ENCODE data around the gene ZNF112. TPM values are rescaled to one million over a fixed set of nuclear protein-coding genes. Genes with fewer than 3 reads are reported as not detected.

ZNF112 gene
- total RNA-seq, 8 experiments from 2014 or later, result 5.2 to 11.3 (median 10.6) TPM

GRCh38 chr19:44315883-44316282 is 40.6 kb downstream of the ZNF112 start:
- H3K4me3 ChIP-seq, result no peak overlapping the region
- in situ Hi-C loops (cut with MboI; ENCODE audit: low pct_unique_long_range_greater_than_20kb in 2 of 9, low sequenced_read_pairs in 9 of 9, unreplicated experiment in 9 of 9), result no loop called here
- WGBS, 10 experiments, result 79 to 100% (median 92%) methylated on average over 2 of the region's 2 CpGs; no CpG with 5 or more reads in 2 of the 10 experiments
- no peak overlapping the region for H3K27ac ChIP-seq
- H3K4me1 ChIP-seq (replicated peaks in 1 of 2), result no peaks in the 10 kb centered on the region
- no peak for ATAC-seq (replicated peaks in 6 of 8)

GRCh38 chr19:44313231-44313630 is 43.2 kb downstream of the ZNF112 start:
- WGBS, 10 experiments, result 78 to 100% (median 92%) methylated on average over 1 of the region's 1 CpG; no CpG with 5 or more reads in 4 of the 10 experiments
- ATAC-seq (replicated peaks in 6 of 8), result no peak
- Histone ChIP-seq H3K27ac (no peak overlapping the region), H3K4me1 (replicated peaks in 1 of 2) (no peaks in the 10 kb centered on the region), H3K4me3 (no peak overlapping the region)
- in situ Hi-C loops (cut with MboI; ENCODE audit: low pct_unique_long_range_greater_than_20kb in 2 of 9, low sequenced_read_pairs in 9 of 9, unreplicated experiment in 9 of 9), result no loop called here

- no peak for ATAC-seq (replicated peaks in 6 of 8)
- WGBS, 10 experiments, result 48 to 100% (median 79%) methylated on average over 1 to 3 of the region's 3 CpGs
These were observed 48.5 kb downstream of the ZNF112 start for GRCh38 chr19:44308011-44308410.

GRCh38 chr19:44306283-44306682 is 50.2 kb downstream of the ZNF112 start:
- in situ Hi-C loops (cut with MboI; ENCODE audit: low pct_unique_long_range_greater_than_20kb in 2 of 9, low sequenced_read_pairs in 9 of 9, unreplicated experiment in 9 of 9), result no loop called here
- WGBS, 10 experiments, result 0 to 83% (median 54%) methylated on average over 1 to 7 of the region's 15 CpGs; no CpG with 5 or more reads in 4 of the 10 experiments
- Histone ChIP-seq H3K4me3 (no peak overlapping the region), H3K27ac (no peak overlapping the region), H3K4me1 (replicated peaks in 1 of 2) (no peaks in the 10 kb centered on the region)
- ATAC-seq (replicated peaks in 6 of 8), result no peak

More at GRCh38 chr19:44308011-44308410, 48.5 kb downstream of the ZNF112 start:
- Histone ChIP-seq H3K4me3 (no peak overlapping the region), H3K27ac (no peak overlapping the region), H3K4me1 (replicated peaks in 1 of 2) (no peaks in the 10 kb centered on the region)
- in situ Hi-C loops (cut with MboI; ENCODE audit: low pct_unique_long_range_greater_than_20kb in 2 of 9, low sequenced_read_pairs in 9 of 9, unreplicated experiment in 9 of 9), result no loop called here

- 55 to 100% (median 90%) methylated on average over 1 to 4 of the region's 4 CpGs; no CpG with 5 or more reads in 3 of the 10 experiments for WGBS, 10 experiments
- no peak overlapping the region for H3K4me3 ChIP-seq
- H3K27ac ChIP-seq, result no peak overlapping the region
- in situ Hi-C loops (cut with MboI; ENCODE audit: low pct_unique_long_range_greater_than_20kb in 2 of 9, low sequenced_read_pairs in 9 of 9, unreplicated experiment in 9 of 9), result no loop called here
- ATAC-seq (replicated peaks in 6 of 8), result no peak
- H3K4me1 ChIP-seq (replicated peaks in 1 of 2), result no peaks in the 10 kb centered on the region
These were observed 51.0 kb downstream of the ZNF112 start for GRCh38 chr19:44305457-44305856.

GRCh38 chr19:44304659-44305193 is 51.8 kb downstream of the ZNF112 start, which contains the start of gene ZNF235:
Gene ZNF235, minus strand, starts transcription at chr19:44305025. Its CDS starts 1,621 bp downstream, at chr19:44303404.
- H3K4me1 ChIP-seq (replicated peaks in 1 of 2), result no peaks in the 10 kb centered on the region
- H3K27ac ChIP-seq, result peak within 1 kb of the TSS in 1 of 2 donors; percentile 68
- 0 to 11% (median 0%) methylated on average over 1 to 19 of the region's 31 CpGs; no CpG with 5 or more reads in 1 of the 10 experiments for WGBS, 10 experiments
- peak within 1 kb of the TSS; percentile 48 to 92 (median 57) for H3K4me3 ChIP-seq
- in situ Hi-C loops (cut with MboI; ENCODE audit: low pct_unique_long_range_greater_than_20kb in 2 of 9, low sequenced_read_pairs in 9 of 9, unreplicated experiment in 9 of 9), result no loop called here
- peak; percentile 98 to 100 (median 99) for ATAC-seq (replicated peaks in 6 of 8)

- H3K4me1 ChIP-seq (replicated peaks in 1 of 2), result no peaks in the 10 kb centered on the region
- WGBS, 10 experiments, result 0 to 5% (median 1%) methylated on average over 1 to 11 of the region's 11 CpGs; no CpG with 5 or more reads in 1 of the 10 experiments
- peak overlapping the region; percentile 48 to 92 (median 57) for H3K4me3 ChIP-seq
- in situ Hi-C loops (cut with MboI; ENCODE audit: low pct_unique_long_range_greater_than_20kb in 2 of 9, low sequenced_read_pairs in 9 of 9, unreplicated experiment in 9 of 9), result no loop called here
- peak overlapping the region in 1 of 2 donors; percentile 68 for H3K27ac ChIP-seq
- ATAC-seq (replicated peaks in 6 of 8), result peak in 7 of 8 experiments; percentile 4 to 22 (median 14)
These were observed 52.4 kb downstream of the ZNF112 start for GRCh38 chr19:44303976-44304568.

GRCh38 chr19:44303320-44303719 is 53.2 kb downstream of the ZNF112 start:
- WGBS, 10 experiments, result 11 to 56% (median 45%) methylated on average over 1 to 4 of the region's 4 CpGs; no CpG with 5 or more reads in 3 of the 10 experiments
- H3K4me1 ChIP-seq (replicated peaks in 1 of 2), result no peaks in the 10 kb centered on the region
- ATAC-seq (replicated peaks in 6 of 8), result no peak
- H3K4me3 ChIP-seq, result peak overlapping the region in 2 of 5 donors; percentile 57 to 59
- in situ Hi-C loops (cut with MboI; ENCODE audit: low pct_unique_long_range_greater_than_20kb in 2 of 9, low sequenced_read_pairs in 9 of 9, unreplicated experiment in 9 of 9), result no loop called here
- H3K27ac ChIP-seq, result no peak overlapping the region

GRCh38 chr19:44284968-44285367 is 71.5 kb downstream of the ZNF112 start:
- H3K4me3 ChIP-seq, result no peak overlapping the region
- in situ Hi-C loops (cut with MboI; ENCODE audit: low pct_unique_long_range_greater_than_20kb in 2 of 9, low sequenced_read_pairs in 9 of 9, unreplicated experiment in 9 of 9), result no loop called here
- ATAC-seq (replicated peaks in 6 of 8), result no peak
- no peaks in the 10 kb centered on the region for H3K4me1 ChIP-seq (replicated peaks in 1 of 2)
- no peak overlapping the region for H3K27ac ChIP-seq
- 50 to 94% (median 80%) methylated on average over 1 to 4 of the region's 4 CpGs; no CpG with 5 or more reads in 3 of the 10 experiments for WGBS, 10 experiments

GRCh38 chr19:44282846-44283245 is 73.6 kb downstream of the ZNF112 start:
- 50 to 100% (median 100%) methylated on average over 1 to 3 of the region's 3 CpGs; no CpG with 5 or more reads in 5 of the 10 experiments for WGBS, 10 experiments

GRCh38 chr19:44280916-44281315 is 75.6 kb downstream of the ZNF112 start:
- 69 to 100% (median 94%) methylated on average over 3 to 8 of the region's 10 CpGs; no CpG with 5 or more reads in 2 of the 10 experiments for WGBS, 10 experiments
- no peaks in the 10 kb centered on the region for H3K4me1 ChIP-seq (replicated peaks in 1 of 2)
- H3K27ac ChIP-seq, result no peak overlapping the region
- no peak overlapping the region for H3K4me3 ChIP-seq
- in situ Hi-C loops (cut with MboI; ENCODE audit: low pct_unique_long_range_greater_than_20kb in 2 of 9, low sequenced_read_pairs in 9 of 9, unreplicated experiment in 9 of 9), result no loop called here
- no peak for ATAC-seq (replicated peaks in 6 of 8)

More at GRCh38 chr19:44282846-44283245, 73.6 kb downstream of the ZNF112 start:
- in situ Hi-C loops (cut with MboI; ENCODE audit: low pct_unique_long_range_greater_than_20kb in 2 of 9, low sequenced_read_pairs in 9 of 9, unreplicated experiment in 9 of 9), result no loop called here
- Histone ChIP-seq H3K4me1 (replicated peaks in 1 of 2) (no peaks in the 10 kb centered on the region), H3K27ac (no peak overlapping the region), H3K4me3 (no peak overlapping the region)
- ATAC-seq (replicated peaks in 6 of 8), result peak in 1 of 8 experiments; percentile 36

GRCh38 chr19:44278181-44278690 is 78.2 kb downstream of the ZNF112 start:
- whole genome bisulfite sequencing, 10 experiments, result 3 to 100% (median 82%) methylated on average over 2 to 4 of the region's 4 CpGs
- Histone ChIP-seq H3K4me1 (replicated peaks in 1 of 2) (no peaks in the 10 kb centered on the region), H3K27ac (no peak overlapping the region), H3K4me3 (no peak overlapping the region)
- ATAC-seq (replicated peaks in 6 of 8), result peak in 1 of 8 experiments; percentile 49
- in situ Hi-C loops (cut with MboI; ENCODE audit: low pct_unique_long_range_greater_than_20kb in 2 of 9, low sequenced_read_pairs in 9 of 9, unreplicated experiment in 9 of 9), result no loop called here

GRCh38 chr19:44277331-44277730 is 79.1 kb downstream of the ZNF112 start:
- in situ Hi-C loops (cut with MboI; ENCODE audit: low pct_unique_long_range_greater_than_20kb in 2 of 9, low sequenced_read_pairs in 9 of 9, unreplicated experiment in 9 of 9), result no loop called here
- WGBS, 10 experiments, result 9 to 100% (median 52%) methylated on average over 1 of the region's 1 CpG; no CpG with 5 or more reads in 2 of the 10 experiments
- no peak for ATAC-seq (replicated peaks in 6 of 8)

More at GRCh38 chr19:44277331-44277730, 79.1 kb downstream of the ZNF112 start:
- Histone ChIP-seq H3K4me1 (replicated peaks in 1 of 2) (no peaks in the 10 kb centered on the region), H3K4me3 (no peak overlapping the region), H3K27ac (no peak overlapping the region)

Data from motor neuron (in vitro differentiated cells).